ENCODE results near the gene HECA.
"Not testable (repeated sequence)": the region's sequence is repeated elsewhere in the genome, so short reads cannot be mapped to it uniquely, and the experiment has no call there.

HECA gene

DNA sequence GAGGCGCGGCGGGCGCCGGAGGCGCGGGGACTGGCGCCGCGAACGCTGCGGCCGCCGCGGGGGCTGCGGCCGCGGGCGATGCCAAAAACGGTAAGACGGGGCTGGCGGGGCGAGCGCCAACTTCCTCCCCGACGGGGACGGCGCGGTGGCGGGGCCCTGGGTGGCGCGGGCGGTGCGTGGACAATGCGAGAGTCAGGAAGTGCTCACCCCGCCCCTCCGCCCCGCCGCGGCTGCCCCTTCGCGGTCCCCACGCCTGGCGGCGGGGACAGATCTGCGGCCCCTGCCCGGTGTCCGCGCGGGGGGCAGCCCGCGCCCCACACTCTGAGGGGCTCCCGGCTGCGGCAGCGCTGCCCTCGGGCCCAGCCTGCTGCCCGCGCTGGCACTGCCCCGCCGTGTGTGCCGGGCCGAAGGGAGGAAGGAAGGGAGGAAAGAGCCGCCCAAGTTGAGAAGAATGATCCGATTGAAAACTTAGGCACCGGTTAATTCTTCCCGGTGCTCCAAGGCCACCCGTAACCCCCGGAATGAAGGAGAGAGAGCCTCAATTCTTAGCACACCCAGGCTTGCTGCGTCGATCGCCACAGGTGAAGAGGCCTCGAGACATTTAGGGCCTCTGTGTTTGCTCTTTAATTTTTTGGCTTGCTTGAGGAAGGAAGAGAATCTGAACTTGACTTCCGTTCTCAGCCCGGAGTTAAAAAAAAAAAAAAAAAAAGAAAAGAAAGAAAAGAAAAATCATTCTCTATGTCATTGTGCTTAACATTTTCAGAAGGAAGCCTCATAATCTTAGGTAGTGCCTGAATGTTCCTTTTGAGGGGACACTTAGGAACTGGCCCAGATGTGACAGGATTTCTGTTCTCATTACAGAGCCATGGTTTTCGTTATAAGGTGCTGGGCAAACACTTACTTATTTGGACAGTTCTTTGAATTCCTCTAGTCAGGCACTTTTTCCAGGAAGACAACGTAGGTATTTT lies 982 bp downstream of the HECA start:
- peak; percentile 67 for DNase-seq

DNA sequence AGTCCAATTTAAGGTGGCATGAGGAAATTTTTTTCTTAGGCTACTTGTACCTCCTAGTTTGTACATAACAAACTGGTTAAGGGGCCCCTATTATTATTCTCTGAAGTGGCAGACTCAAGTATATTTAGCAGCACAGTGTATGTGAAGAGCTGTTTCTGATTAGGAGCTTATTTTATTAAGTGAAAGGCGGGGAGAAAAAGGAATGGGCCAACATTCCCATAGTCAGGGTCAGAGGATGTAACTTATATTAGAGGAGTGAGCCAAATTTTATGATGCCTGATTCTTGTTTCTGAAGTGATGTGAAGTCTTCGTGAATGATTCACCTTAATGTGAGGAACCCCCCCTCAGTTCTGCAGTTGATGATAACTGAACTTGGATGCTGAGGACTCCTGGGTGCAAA lies 2.8 kb downstream of the HECA start:
- no peak for DNase-seq

DNA sequence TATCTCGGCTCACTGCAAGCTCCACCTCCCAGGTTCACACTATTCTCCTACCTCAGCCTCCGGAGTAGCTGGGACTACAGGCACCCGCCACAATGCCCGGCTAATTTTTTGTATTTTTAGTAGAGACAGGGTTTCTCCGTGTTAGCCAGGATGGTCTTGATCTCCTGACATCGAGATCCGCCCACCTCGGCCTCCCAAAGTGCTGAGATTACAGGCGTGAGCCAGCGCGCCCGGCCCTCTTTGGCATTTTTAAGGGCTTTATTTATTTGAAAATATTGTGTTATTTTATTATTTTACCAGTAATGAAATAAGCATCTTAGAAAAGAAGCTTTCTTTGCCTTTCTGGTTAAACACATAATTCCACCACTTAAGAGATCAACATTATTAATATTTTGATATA lies 6.0 kb downstream of the HECA start:
- DNase-seq, result not testable (repeated sequence)

DNA sequence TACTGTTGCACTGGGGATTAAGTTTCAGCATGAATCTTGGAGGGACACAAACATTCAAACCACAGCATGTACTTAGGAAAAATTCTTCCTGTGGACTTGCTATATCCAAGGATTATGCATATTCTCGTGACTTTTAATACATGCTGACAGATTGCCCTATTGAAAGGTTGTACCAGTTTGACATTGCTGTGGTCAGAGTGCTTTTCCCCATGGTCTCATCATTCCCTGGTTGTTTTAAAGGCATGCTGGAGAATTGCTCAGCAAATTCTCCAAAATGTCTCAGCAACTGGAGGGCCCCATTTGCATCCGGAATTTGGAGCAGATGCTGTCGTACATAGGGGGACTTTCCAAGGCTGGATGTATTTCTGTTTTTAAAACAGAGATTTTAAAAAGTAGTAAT lies 7.4 kb downstream of the HECA start:
- no peak for DNase-seq

DNA sequence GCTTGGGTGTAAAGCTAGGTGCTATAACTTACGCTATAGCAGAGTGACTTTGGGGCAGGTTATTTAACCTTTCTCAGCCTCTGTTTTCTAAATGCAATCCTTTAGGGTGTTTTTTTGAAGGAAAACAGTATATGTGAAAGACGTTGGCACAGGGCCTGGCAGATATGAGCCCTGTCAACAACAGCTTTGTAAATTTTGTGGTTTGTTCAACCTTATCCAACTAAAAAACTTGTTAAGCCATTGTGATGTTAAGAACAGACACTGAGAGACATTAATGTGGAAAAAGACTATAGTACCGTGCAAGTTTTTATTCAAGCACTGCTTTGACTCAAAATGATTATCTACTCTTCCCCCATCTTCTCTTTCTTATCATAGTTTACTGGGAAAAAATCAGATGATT lies 8.2 kb downstream of the HECA start:
- no peak for DNase-seq

DNA sequence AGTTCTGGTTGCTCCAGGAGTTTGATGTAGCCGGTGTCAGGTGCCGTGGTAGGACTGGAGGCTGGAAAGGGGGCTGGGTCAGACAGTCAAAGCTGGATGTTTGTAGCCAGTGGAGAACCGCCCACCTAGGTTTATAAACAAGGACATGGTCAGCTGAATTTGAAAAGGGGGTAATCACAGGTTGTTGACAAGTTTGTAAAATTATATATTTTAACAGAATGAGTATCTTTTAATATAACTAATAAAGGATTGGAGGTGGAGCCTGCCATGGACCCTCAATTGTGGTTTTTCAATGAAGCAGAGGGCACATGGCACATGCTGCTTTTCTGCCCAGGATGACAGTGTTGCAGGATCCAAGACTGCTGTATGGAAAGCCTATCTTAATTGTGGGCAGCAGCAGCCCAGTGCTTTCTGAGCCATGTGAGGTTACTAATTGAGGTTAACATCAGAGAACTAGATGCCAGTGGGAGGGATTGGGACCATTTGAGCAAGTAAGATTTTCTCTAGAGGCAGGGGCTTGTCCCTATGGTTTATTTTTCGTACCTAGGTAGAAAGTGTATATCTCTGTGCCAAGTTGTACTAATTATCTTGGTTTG lies 9.7 kb downstream of the HECA start:
- DNase-seq, result no peak

DNA sequence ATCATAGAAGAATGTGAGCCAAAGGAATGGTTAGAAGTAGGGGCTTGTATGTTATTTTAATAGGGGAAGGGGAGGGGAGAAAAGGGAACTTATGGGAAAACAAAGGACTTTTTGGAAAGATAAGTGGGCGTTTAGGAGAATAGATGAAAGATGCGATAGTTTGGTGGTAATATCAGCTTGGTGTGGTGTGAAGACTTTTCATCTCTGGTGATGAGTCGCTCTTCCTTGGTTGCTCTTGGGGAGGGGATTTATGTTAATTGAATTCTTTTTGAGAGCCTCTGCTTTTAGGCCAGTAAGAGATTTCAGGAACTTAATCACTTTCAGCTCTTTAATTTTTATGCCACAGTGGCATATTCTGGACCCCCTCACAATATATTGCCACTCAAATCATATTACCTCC lies 10.8 kb downstream of the HECA start:
- no peak for DNase-seq

DNA sequence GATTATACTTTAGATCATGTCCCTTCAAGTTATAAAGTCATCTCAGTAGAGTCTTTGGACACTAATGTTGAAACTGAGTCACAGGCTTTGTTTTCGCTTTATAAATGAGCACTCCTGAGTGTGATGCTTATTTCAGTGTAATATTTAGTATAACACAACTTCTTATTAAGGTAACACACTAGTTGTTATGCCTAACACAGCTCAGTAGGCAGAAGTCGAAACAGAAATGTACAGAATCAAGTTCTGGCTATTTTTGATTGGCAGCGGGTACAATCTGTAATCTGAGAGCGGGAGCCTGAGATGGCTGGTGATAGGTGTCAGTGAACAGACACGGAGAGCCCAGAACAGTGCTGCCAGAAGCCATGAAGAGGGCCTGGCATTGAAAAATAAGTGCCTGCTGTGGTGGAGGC lies 11.4 kb downstream of the HECA start:
- no peak for DNase-seq

DNA sequence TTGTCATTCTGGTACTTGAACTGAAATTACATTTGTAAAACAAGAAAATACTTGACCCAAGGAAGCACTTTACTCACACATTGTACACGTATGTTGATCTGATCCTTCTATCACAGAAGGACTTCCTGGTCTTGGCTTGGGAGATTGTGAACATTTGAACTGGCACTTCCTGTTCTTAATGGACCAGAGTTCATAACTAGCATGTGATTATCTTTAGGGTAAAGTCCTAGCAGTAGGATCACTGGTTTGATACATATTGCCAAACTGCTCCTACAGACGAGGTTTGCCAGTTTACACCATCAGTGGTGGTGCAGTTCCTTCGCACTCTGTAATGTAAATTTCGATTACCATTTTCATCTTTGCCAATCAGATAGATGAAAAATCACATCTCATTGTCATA lies 12.7 kb downstream of the HECA start:
- DNase-seq, result no peak

DNA sequence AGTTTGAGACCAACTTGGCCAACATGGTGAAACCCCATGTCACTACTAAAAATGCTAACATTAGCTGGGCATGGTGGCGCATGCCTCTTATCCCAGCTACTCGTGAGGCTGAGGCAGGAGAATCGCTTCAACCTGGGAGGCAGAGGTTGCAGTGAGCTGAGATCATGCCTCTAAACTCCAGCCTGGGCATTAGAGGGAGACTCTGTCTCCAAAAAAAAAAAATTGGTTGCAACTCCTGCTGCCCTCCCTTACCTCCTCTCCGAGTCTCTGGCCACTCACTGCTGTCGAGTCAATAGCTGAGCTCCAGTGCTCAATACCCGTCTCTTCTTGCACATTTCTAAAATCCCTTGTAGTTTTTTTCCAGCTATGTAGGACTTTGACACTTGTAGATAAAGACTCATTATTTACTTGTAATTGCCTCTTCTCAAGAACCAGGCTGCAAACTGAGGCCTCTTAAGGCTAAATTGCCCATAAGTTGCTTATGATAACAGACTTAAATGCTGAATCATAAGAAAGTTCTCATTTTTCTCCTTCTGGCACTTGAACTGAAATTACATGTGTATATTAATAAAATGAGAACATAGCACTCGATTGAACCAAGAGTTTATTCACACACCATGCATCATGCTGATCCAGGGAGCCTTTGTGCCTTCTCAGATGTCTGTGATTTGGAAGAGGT lies 13.8 kb downstream of the HECA start:
- DNase-seq, result no peak

DNA sequence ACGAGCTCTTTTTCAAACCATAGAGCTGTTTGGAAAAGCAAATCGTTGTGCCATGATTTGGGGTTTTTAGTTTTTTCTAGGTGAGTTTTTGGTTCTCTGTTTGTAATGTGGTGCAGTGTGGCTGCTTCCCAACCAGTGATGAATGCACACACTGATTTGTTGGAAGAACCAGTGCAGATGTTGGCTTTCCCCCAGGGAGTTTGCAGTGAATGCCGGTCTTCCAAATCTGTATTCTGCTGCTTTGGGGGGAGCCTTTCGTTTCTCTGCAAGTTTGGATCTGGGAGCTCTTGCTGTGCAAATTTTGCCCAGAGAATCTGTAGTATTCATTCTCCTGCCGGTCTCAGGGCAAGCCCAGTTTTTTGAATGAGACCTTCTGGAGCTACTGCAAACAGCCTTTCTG lies 14.5 kb downstream of the HECA start:
- DNase-seq, result no peak

DNA sequence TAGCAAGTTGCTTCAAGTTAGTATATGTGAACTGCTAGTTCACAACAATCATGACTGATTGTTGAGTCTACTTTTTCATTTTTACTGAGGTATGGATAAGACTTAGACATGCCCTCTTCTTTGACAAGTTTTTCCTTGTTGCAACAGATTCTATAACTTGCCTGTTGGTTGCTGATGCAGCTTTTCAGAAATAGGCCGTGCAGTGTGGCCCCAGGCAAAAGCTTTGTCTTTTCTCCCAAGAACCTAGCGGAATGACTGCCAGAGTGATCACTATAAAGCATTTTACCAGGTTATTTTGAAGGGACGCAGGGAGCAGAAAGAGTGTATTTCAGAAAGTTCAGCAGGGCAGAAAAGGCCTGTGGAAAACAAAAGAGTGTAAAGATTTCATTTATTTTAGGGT lies 16.0 kb downstream of the HECA start:
- no peak for DNase-seq

DNA sequence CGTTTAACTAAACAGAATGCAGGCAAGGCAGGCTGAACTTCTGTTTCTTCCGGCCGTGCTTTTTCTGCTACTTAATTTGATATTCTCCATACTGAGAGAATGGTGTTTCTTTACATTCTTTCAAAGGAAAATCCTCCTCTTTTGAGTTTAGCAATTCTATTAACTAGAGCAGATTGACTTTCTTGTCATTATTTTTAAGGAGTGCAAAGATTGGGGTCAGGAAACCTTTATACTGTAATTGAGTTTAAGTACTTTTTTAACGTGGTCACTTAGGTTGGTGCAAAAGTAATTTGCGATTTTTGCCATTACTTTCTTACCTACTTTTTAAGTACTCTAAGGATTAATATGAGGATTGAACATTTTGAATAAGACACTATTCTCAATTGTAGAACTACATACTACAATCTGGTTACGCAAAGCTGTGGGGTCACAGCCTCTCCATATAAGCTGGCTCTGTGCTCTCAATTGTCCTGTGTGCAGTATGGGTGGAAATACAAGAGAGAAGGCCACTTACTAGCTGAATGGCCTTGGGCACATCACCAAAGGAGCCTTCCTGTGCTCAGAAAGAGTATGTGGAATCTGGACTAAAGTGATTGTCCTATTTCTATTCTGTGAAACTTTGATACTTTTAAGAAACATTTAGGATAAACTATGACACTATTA lies 16.7 kb downstream of the HECA start:
- no peak for DNase-seq

DNA sequence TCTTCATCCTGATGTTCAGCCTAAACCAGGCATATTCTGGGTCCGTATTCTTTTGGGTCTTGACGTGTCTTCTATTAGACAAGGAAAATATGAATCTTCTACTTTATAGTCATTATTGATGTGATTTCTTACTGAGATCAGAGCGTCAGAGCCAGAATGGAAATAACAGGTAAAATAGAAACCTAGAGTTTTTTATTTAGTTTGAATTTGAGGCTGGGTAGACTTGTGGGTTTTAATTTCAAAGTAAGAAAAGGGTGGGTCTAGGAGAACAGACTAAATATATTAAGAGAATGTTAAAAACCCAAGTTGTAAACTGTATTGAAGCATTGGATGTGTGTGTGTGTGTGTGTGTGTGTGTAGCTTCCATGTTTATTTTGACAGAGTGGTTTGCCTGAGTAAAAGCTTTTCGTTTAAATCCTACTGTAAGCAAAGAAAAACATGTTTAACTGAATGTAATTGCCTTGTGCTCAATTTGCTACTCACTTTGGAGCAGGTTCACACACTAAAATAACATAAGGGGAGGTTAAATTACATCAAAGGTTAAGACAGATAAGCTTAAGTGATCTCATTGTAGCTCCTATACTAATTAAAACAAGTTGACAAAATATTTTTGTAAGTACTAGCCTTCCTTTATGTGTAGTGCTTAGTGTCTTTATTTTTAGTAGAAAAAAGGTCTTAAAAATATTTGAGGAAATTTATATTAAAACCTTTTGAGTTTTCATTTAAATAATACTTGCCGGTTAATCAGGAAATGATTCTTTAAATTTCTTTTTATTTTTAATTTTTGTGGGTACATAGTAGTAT lies 17.4 kb downstream of the HECA start:
- no peak for DNase-seq

DNA sequence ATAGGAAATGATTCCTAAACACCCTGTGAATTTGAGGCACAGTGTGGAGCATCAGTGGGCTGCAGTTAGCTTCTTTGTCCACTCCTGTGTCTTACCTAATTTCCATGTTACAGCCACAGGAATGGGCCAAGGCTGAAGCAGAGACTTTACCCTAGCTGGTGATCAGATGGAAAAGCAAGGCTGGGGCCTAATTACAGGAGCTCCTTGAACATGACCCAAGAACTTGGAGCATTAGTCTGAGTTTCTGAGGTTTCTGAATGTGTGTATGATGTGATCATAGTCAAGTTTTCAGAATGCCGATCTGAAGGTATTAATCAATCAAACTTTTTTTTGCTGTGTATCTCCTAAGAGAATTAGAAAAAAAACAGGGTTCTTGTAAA lies 18.0 kb downstream of the HECA start:
- no peak for DNase-seq

DNA sequence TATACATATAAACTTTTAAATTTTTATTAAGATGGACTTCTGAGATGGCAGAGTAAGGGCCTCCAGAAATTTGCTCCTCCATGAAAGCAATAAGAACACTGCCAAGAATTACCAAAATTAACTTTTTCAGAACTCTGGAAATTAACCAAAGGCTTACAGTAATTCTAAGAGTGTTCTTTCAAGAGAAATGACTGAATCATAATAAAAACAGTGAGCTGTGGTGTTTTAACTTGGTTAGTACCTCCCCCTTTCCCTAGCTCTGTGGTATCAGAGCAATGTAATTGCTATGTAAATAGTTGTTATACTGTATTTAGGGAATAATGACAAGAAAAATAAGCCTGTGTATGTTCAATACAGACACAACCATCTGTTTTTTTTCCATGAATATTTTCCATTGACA lies 19.0 kb downstream of the HECA start:
- no peak for DNase-seq

DNA sequence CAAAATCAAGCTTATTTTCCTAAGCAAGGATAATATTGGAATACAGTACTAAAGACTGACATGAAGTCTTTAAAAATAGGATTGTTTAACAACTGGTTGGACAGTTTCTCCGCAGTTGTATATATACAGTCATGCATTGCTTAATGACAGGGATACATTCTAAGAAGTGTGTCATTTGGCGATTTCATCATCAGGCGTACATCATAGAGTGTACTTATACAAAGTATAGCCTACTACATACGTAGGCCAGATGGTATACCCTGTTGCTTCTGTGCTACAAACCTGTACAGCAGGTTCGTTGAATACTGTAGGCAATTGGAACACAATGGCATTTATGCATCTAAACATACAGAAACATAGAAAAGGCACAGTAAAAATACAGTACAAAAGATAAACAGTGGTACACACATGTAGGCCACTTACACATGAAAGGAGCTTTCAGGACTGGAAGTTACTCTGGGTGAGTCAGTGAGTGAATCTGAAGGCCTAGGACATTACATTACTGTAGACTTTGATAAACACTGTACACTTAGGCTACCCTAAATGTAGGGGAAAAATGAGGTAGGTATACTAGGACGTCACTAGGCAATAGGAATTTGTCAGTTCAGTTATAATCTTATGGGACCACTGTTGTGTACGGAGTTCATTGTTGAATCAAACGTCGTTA lies 20.1 kb downstream of the HECA start:
- DNase-seq, result no peak

DNA sequence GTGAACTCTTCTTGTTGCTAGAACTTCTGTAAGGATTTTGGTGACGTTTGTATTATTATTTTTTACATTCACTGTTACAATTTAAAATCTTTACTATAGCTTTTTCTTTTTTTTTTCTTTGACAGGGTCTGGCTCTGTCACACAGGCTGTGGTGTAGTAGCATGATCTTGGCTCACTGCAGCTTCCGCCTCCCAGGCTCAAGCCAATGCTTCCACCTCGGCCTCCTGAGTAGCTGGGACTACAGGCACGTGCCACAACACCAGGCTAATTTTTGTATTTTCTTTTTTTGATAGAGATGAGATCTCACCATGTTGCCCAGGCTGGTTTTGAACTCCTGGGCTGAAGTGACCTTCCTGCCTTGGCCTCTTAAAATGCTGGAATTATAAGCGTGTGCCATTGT lies 21.2 kb downstream of the HECA start:
- DNase-seq, result no peak

DNA sequence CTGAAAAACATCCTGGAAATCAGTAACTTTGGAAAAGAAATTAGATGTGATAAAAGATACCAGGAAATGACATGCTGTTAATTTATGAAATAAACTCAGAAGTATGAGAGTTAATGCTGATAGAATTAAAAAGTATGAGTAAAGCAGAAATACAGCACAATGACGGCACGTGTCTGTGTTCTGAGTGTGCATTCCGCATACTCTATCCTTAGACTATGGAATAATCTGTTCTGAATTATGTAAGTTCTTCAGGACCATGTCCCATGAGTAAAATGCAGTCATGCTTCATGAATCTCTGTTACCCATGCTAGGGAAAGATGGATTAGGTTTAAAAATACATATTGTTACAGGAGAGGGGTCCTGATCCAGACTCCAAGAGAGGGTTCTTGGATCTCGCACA lies 21.7 kb downstream of the HECA start:
- DNase-seq, result no peak

DNA sequence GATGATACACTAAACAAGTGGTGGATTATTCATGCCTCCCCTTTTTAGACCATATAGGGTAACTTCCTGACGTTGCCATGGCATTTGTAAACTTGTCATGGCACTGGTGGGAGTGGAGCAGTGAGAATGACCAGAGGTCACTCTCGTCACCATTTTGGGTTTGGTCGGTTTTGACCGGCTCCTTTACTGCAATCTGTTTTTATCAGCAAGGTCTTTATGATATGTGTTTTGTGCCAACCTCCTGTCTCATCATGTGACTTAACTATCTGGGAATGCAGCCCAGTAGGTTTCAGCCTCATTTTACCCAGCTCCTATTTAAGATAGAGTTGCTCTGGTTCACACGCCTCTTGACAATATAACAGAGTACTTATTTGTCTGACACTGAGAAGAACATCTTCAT lies 22.2 kb downstream of the HECA start:
- DNase-seq, result not testable (repeated sequence)

DNA sequence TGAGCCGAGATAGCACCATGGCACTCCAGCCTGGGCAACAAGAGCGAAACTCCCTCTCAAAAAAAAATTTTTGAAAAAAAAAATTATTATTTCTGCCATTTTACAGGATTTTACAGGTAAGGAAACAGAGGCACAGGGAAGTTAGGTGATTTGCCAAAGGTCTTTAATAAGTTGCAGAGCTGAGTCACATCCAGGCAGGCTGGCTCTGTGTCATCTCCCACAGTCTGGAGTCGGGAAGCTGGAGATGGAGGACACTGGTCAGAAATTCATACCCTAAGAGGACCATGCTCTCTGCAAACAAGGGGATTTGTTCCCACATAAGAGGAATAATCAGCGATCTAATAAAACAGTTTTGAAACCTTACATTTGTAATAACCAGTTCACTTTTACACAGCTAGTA lies 24.1 kb downstream of the HECA start:
- DNase-seq, result no peak

DNA sequence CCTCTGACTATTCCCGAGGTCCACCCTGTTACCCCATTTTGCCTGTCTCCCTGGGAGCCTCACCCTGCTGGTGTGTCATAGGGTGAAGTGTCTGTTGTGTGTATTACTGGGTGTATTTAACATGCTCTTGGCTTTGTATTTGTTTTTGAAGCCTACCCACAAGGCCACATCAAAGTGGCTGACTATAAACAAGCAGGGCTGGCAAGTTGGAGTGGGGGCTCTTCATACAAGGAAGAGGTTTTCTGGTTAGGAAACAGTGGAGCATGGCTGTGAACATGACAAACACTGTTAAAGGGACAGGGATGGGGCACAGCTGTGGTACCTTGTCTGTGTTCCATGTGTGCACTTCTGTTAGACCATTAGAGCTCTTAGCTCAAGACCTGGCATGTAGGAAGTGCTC lies 26.3 kb downstream of the HECA start:
- DNase-seq, result peak; percentile 66

Data from CD4-positive, alpha-beta T cell treated with Interleukin-15 for 1 hour (primary cell).